ENCODE data around the gene GTF2A1L. TPM values are rescaled to one million over a fixed set of nuclear protein-coding genes. Genes with fewer than 3 reads are reported as not detected.

The GTF2A1L gene, protein sequence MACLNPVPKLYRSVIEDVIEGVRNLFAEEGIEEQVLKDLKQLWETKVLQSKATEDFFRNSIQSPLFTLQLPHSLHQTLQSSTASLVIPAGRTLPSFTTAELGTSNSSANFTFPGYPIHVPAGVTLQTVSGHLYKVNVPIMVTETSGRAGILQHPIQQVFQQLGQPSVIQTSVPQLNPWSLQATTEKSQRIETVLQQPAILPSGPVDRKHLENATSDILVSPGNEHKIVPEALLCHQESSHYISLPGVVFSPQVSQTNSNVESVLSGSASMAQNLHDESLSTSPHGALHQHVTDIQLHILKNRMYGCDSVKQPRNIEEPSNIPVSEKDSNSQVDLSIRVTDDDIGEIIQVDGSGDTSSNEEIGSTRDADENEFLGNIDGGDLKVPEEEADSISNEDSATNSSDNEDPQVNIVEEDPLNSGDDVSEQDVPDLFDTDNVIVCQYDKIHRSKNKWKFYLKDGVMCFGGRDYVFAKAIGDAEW
- 1 to 10 TPM in 1 of 2 donors, not detected in 1; 1.0 TPM for total RNA-seq

DNA sequence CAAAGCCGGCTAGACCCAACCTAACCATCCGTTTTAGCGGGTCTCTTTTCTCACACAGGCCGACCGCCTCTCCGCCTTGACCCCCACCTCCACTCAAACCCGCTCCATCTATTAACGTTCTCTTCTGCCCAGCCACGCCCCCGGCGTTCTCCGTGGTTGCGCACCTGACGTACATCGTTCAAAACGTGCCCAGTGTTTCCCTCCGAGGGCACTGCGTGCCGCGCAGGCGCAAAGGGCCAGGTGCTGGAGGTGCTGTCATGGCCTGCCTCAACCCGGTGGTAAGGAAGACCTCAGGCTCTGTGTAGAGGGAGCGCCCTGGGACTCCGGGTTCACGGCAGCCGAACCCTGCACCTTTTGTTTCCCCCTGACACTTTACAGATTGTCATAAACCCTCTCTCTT is at the start of gene GTF2A1L:
GTF2A1L (plus strand) TSS at position 239 of the 400 bp plus-strand sequence; CDS start at position 258, 19 bp downstream.
- no peak for ATAC-seq
- no peak for TF ChIP-seq POLR2A (IDR thresholded peaks at IDR 0.05)
- TF ChIP-seq, protein P1, sequence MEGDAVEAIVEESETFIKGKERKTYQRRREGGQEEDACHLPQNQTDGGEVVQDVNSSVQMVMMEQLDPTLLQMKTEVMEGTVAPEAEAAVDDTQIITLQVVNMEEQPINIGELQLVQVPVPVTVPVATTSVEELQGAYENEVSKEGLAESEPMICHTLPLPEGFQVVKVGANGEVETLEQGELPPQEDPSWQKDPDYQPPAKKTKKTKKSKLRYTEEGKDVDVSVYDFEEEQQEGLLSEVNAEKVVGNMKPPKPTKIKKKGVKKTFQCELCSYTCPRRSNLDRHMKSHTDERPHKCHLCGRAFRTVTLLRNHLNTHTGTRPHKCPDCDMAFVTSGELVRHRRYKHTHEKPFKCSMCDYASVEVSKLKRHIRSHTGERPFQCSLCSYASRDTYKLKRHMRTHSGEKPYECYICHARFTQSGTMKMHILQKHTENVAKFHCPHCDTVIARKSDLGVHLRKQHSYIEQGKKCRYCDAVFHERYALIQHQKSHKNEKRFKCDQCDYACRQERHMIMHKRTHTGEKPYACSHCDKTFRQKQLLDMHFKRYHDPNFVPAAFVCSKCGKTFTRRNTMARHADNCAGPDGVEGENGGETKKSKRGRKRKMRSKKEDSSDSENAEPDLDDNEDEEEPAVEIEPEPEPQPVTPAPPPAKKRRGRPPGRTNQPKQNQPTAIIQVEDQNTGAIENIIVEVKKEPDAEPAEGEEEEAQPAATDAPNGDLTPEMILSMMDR (IDR thresholded peaks at IDR 0.05): no peak
- H3K4me1 ChIP-seq: no peaks in the 10 kb centered on the region
- H3K9me3 ChIP-seq: no peaks in the 10 kb centered on the region
- no peak within 1 kb of the TSS for H3K4me3 ChIP-seq
- no peak within 1 kb of the TSS for H3K27ac ChIP-seq
- 51 to 69% methylated on average over 26 of the region's 26 CpGs for WGBS, 2 donors
- intact Hi-C loops (cut with DNase I): no loop called here
- H3K36me3 ChIP-seq (replicated peaks in 1 of 2; ENCODE audit: insufficient read depth in 1 of 2, low read depth in 2 of 2): no peaks in the 10 kb centered on the region
- DNase-seq: no peak
- H3K27me3 ChIP-seq: no peaks in the 10 kb centered on the region

DNA sequence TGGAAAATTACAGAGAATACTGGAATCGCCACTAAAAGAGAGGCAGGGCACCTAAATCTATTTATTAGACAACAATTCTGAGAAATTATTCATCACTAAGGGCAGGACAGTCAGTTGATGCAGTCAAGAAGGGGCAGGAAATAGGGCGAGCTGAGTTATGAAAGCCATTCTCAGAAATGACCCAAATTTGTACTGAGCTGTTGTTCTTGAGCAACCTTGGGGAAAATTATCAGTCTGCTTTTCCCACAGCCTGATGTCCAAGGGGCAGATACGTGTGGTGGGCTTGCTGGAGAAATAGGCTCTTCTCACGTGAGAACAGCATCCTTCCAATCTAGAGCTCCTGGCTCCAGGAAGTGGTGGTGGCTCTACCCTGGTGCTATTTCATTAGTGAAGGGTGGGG is 49.1 kb upstream of the GTF2A1L start:
- Histone ChIP-seq H3K27ac (no peak overlapping the region), H3K9me3 (no peaks in the 10 kb centered on the region), H3K36me3 (replicated peaks in 1 of 2; ENCODE audit: insufficient read depth in 1 of 2, low read depth in 2 of 2) (no peaks in the 10 kb centered on the region), H3K4me3 (no peak overlapping the region), H3K27me3 (no peaks in the 10 kb centered on the region), H3K4me1 (peaks cover 8% of the 10 kb centered on the region)
- 64 to 73% methylated on average over 4 of the region's 4 CpGs for WGBS, 2 donors
- DNase-seq (no peak), ATAC-seq (no peak)
- TF ChIP-seq POLR2A (IDR thresholded peaks at IDR 0.05): no peak
- TF ChIP-seq, protein P1 (IDR thresholded peaks at IDR 0.05): no peak
- intact Hi-C loops (cut with DNase I): no loop called here

DNA sequence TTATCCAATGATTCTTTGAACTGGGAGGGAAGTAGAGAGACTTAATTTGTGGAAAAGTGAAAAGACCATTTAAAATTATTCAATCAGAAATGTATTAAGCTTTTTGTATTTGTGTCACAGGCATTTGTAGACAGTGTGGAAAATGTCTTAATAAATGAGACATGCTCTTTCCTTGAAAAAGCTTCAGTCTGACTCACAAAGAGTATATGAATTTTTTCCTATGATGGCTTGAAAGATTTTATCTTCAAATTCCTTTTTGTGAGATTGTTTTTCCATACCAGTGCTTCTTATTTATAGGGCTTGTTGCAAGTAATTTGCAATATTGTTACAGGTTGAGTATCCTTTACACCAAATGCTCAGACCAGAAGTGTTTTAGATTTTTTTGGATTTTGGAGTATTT is 48.2 kb upstream of the GTF2A1L start:
- TF ChIP-seq, protein P1 (IDR thresholded peaks at IDR 0.05): no peak
- TF ChIP-seq POLR2A (IDR thresholded peaks at IDR 0.05): no peak
- no peak overlapping the region for H3K4me3 ChIP-seq
- ATAC-seq: no peak
- no peaks in the 10 kb centered on the region for H3K9me3 ChIP-seq
- H3K27me3 ChIP-seq: no peaks in the 10 kb centered on the region
- peaks cover 8% of the 10 kb centered on the region for H3K4me1 ChIP-seq
- DNase-seq: no peak
- intact Hi-C loops (cut with DNase I): no loop called here
- no peak overlapping the region for H3K27ac ChIP-seq
- H3K36me3 ChIP-seq (replicated peaks in 1 of 2; ENCODE audit: insufficient read depth in 1 of 2, low read depth in 2 of 2): no peaks in the 10 kb centered on the region

GRCh38 chr2:48572816-48573215 is 44.8 kb upstream of the GTF2A1L start:
- no peak overlapping the region for H3K4me3 ChIP-seq
- ATAC-seq: no peak
- H3K27me3 ChIP-seq: no peaks in the 10 kb centered on the region
- 52 to 62% methylated on average over 4 to 5 of the region's 5 CpGs for WGBS, 2 donors
- intact Hi-C loops (cut with DNase I): no loop called here
- H3K4me1 ChIP-seq: no peaks in the 10 kb centered on the region
- no peaks in the 10 kb centered on the region for H3K36me3 ChIP-seq (replicated peaks in 1 of 2; ENCODE audit: insufficient read depth in 1 of 2, low read depth in 2 of 2)
- no peak for TF ChIP-seq POLR2A (IDR thresholded peaks at IDR 0.05)
- TF ChIP-seq, protein P1 (IDR thresholded peaks at IDR 0.05): no peak
- DNase-seq: no peak
- no peak overlapping the region for H3K27ac ChIP-seq
- H3K9me3 ChIP-seq: no peaks in the 10 kb centered on the region

Measured in body of pancreas (tissue), 4 donors.